ENCODE measurements around the gene CEL.
"Not testable (repeated sequence)": the region's sequence is repeated elsewhere in the genome, so short reads cannot be mapped to it uniquely, and the experiment has no call there.

DNA sequence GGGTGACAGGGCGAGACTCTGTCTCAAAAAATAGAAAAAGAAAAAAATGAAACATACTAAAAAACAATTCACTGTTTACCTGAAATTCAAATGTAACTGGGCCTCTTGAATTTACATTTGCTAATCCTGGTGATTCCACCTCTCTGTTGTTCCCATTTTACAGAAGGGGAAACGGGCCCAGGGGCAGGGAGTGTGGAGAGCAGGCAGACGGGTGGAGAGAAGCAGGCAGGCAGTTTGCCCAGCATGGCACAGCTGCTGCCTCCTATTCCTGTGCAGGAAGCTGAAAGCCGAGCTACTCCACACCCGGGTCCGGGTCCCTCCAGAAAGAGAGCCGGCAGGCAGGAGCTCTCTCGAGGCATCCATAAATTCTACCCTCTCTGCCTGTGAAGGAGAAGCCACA, 788 bp downstream of the CEL start:
- TF ChIP-seq POLR2AphosphoS5 (IDR thresholded peaks at IDR 0.05; ENCODE audit: low read depth, low read length); POLR2A (IDR thresholded peaks at IDR 0.05; ENCODE audit: low read depth, low read length); TAF1 (IDR thresholded peaks at IDR 0.05; ENCODE audit: borderline replicate concordance, low read depth, low read length): not testable (repeated sequence)

Data from GM12892 (cell line).